Measurements from ENCODE around the gene PLXNA4. TPM values are rescaled to one million over a fixed set of nuclear protein-coding genes. Genes with fewer than 3 reads are reported as not detected.

The PLXNA4 gene
- total RNA-seq, 4 donors from 2014 or later: 1.1 to 2.8 (median 1.4) TPM

GRCh38 chr7:132440151-132440550 is 136.1 kb downstream of the PLXNA4 start:
- no peaks in the 10 kb centered on the region for H3K27me3 ChIP-seq
- TF ChIP-seq POLR2AphosphoS5 (IDR thresholded peaks at IDR 0.05) (no peak), EP300 (IDR thresholded peaks at IDR 0.05; ENCODE audit: low read depth) (no peak), POLR2A (IDR thresholded peaks at IDR 0.05) (no peak)
- TF ChIP-seq, protein P1, sequence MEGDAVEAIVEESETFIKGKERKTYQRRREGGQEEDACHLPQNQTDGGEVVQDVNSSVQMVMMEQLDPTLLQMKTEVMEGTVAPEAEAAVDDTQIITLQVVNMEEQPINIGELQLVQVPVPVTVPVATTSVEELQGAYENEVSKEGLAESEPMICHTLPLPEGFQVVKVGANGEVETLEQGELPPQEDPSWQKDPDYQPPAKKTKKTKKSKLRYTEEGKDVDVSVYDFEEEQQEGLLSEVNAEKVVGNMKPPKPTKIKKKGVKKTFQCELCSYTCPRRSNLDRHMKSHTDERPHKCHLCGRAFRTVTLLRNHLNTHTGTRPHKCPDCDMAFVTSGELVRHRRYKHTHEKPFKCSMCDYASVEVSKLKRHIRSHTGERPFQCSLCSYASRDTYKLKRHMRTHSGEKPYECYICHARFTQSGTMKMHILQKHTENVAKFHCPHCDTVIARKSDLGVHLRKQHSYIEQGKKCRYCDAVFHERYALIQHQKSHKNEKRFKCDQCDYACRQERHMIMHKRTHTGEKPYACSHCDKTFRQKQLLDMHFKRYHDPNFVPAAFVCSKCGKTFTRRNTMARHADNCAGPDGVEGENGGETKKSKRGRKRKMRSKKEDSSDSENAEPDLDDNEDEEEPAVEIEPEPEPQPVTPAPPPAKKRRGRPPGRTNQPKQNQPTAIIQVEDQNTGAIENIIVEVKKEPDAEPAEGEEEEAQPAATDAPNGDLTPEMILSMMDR (IDR thresholded peaks at IDR 0.05): no peak
- no peak for DNase-seq

GRCh38 chr7:132438926-132439325 is 137.3 kb downstream of the PLXNA4 start:
- Histone ChIP-seq H3K36me3 (no peaks in the 10 kb centered on the region), H3K4me1 (no peaks in the 10 kb centered on the region), H3K9me3 (no peaks in the 10 kb centered on the region), H3K27me3 (no peaks in the 10 kb centered on the region), H3K4me3 (no peak overlapping the region), H3K27ac (no peak overlapping the region)
- intact Hi-C loops (cut with DNase I; ENCODE audit: low total_unique reads) (no loop called here), in situ Hi-C loops (cut with MboI; ENCODE audit: low pct_ligation_motif_present in 1 of 4, low pct_unique_long_range_greater_than_20kb in 1 of 4, low sequenced_read_pairs in 3 of 4) (no loop called here)
- no peak for DNase-seq
- WGBS, 2 donors (ENCODE audit: low coverage in 1 of 2): 59 to 86% methylated on average over 4 to 8 of the region's 8 CpGs
- TF ChIP-seq EP300 (IDR thresholded peaks at IDR 0.05; ENCODE audit: low read depth) (no peak), POLR2AphosphoS5 (IDR thresholded peaks at IDR 0.05) (no peak), POLR2A (IDR thresholded peaks at IDR 0.05) (no peak)
- TF ChIP-seq, protein P1 (IDR thresholded peaks at IDR 0.05): no peak

More at GRCh38 chr7:132440151-132440550, 136.1 kb downstream of the PLXNA4 start:
- Histone ChIP-seq H3K36me3 (no peaks in the 10 kb centered on the region), H3K4me1 (no peaks in the 10 kb centered on the region), H3K27ac (no peak overlapping the region), H3K4me3 (no peak overlapping the region), H3K9me3 (no peaks in the 10 kb centered on the region)
- intact Hi-C loops (cut with DNase I; ENCODE audit: low total_unique reads) (no loop called here), in situ Hi-C loops (cut with MboI; ENCODE audit: low pct_ligation_motif_present in 1 of 4, low pct_unique_long_range_greater_than_20kb in 1 of 4, low sequenced_read_pairs in 3 of 4) (no loop called here)
- 91 to 92% methylated on average over 1 to 5 of the region's 5 CpGs for WGBS, 2 donors (ENCODE audit: low coverage in 1 of 2)

GRCh38 chr7:132437730-132438129 is 138.5 kb downstream of the PLXNA4 start:
- DNase-seq: no peak
- H3K27me3 ChIP-seq: no peaks in the 10 kb centered on the region
- H3K4me3 ChIP-seq: no peak overlapping the region
- TF ChIP-seq POLR2AphosphoS5 (IDR thresholded peaks at IDR 0.05): no peak
- TF ChIP-seq EP300 (IDR thresholded peaks at IDR 0.05; ENCODE audit: low read depth): no peak
- TF ChIP-seq, protein P1 (IDR thresholded peaks at IDR 0.05): no peak
- TF ChIP-seq POLR2A (IDR thresholded peaks at IDR 0.05): no peak
- intact Hi-C loops (cut with DNase I; ENCODE audit: low total_unique reads): no loop called here
- H3K36me3 ChIP-seq: no peaks in the 10 kb centered on the region
- 58% methylated on average over 5 of the region's 5 CpGs; no CpG with 5 or more reads in 1 of the 2 donors for WGBS, 2 donors (ENCODE audit: low coverage in 1 of 2)
- in situ Hi-C loops (cut with MboI; ENCODE audit: low pct_ligation_motif_present in 1 of 4, low pct_unique_long_range_greater_than_20kb in 1 of 4, low sequenced_read_pairs in 3 of 4): no loop called here
- no peaks in the 10 kb centered on the region for H3K9me3 ChIP-seq
- H3K27ac ChIP-seq: no peak overlapping the region
- H3K4me1 ChIP-seq: no peaks in the 10 kb centered on the region

GRCh38 chr7:132436121-132436520 is 140.1 kb downstream of the PLXNA4 start:
- 69% methylated on average over 8 of the region's 8 CpGs; no CpG with 5 or more reads in 1 of the 2 donors for WGBS, 2 donors (ENCODE audit: low coverage in 1 of 2)
- intact Hi-C loops (cut with DNase I; ENCODE audit: low total_unique reads): no loop called here
- H3K36me3 ChIP-seq: no peaks in the 10 kb centered on the region
- TF ChIP-seq POLR2AphosphoS5 (IDR thresholded peaks at IDR 0.05) (no peak), POLR2A (IDR thresholded peaks at IDR 0.05) (no peak), EP300 (IDR thresholded peaks at IDR 0.05; ENCODE audit: low read depth) (no peak)
- TF ChIP-seq, protein P1 (IDR thresholded peaks at IDR 0.05): no peak
- no peak overlapping the region for H3K27ac ChIP-seq
- H3K4me3 ChIP-seq: no peak overlapping the region
- no peaks in the 10 kb centered on the region for H3K27me3 ChIP-seq
- in situ Hi-C loops (cut with MboI; ENCODE audit: low pct_ligation_motif_present in 1 of 4, low pct_unique_long_range_greater_than_20kb in 1 of 4, low sequenced_read_pairs in 3 of 4): no loop called here
- H3K9me3 ChIP-seq: no peaks in the 10 kb centered on the region
- peaks cover 0 to 6% (median 5%) of the 10 kb centered on the region in 4 donors for H3K4me1 ChIP-seq
- no peak for DNase-seq
